Astrocyte of the hippocampus (primary cell): Measurements from ENCODE around the gene PKD1L1.
A peak's percentile ranks its signal among the peaks of the same experiment; 100 is the strongest.

Source experiments
- DNase-seq: peaks from one replicate; pipeline ENCODE4 v3.0.0; 2011; ENCODE audit warnings: low read depth, low spot score

PKD1L1 gene

DNA sequence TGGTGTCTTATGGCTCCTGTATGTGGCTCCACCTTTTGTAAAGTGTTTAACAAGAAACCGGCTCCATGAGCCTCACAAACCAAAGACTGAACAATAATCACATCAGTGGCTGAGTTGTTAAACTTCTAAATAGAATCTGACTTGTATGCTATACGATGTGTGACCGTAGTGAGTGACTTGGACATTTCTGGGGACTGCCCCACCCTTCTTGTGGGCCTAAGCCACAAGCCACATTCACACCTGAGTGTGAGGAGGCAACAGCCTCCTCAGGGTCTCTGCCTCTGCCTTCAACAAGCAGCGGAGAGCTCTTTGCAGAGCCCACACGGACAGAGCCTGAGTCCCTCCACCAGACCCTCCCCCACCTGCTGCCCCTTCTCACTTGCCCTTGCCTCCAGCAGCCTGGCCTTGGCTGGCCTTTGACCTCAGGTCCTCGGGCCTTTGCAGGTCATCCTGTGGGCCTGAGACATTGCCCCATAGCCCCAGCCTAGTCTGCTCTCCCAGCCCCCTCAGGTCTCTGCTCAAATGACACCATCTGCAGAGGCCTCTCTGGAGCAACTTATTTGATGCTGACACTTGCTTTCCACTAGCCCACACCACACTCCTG lies 209.6 kb downstream of the PKD1L1 start:
- DNase-seq = no peak

DNA sequence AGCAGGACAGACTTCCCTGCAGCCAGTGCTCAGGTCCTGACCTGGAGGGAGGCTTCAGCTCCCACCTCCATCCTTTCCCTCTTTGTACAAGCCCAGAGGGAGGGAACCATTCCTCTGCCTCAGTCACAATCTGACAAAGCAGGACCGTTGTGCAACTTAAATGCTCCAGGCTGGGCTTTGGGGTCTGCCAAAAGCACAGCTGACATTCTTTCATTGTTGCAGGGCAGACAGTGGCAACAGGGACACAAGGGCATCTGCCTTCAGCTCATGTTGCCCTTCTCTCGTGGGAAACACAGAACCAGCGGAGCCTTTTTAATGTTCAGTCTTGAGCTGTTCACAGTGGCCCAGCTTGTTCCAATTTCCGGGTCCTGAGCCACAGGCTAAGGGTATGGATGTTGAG lies 210.7 kb downstream of the PKD1L1 start:
- no peak for DNase-seq

GRCh38 chr7:47735431-47736345 lies 212.6 kb downstream of the PKD1L1 start:
- no peak for DNase-seq

- no peak for DNase-seq
Measured at GRCh38 chr7:47734949-47735291, 213.3 kb downstream of the PKD1L1 start.

- DNase-seq = no peak
Measured at GRCh38 chr7:47734287-47734948, 213.8 kb downstream of the PKD1L1 start.

GRCh38 chr7:47730142-47730541 lies 218.1 kb downstream of the PKD1L1 start:
- DNase-seq = no peak

- no peak for DNase-seq
Measured at GRCh38 chr7:47726047-47726726, 222.1 kb downstream of the PKD1L1 start.

DNA sequence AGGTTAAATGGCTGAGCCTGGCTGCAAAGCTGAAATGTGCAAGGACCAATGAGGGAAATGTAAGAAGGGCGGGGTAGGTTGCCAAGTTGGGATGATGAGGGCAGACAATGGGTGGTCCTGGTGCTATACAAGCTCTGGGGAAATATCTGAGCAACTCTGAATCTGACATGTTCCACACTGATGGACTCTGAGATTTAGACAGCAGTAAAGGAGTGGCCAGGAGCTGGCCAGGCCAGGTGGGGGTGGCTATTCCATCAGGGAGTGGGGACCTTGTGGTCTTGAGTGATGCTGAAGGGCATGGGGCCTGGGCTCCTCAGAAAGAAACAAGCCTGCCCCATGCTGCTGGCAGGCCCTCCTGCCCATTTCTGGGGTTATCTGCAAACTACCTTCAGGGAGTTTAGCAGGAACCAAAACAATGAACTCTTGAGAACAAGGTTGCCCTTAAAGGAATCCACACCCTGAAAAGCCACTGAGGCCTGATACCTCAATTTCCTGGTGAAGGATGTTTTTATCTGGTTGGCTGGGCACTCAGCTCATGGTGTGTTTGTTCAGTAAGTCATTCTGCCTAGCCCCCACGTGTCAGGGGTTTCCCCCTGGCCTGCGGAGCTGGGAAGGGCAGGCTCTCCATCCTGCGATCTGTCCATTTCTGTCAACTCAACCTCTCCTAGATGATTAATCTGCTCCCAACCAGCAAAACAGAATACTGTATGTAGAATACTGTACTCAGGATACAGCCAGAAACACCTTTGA lies 223.1 kb downstream of the PKD1L1 start:
- DNase-seq = peak; percentile 50
